Omental fat pad (tissue), 4 donors: ENCODE results near the gene DNAH5. TPM values are rescaled to one million over a fixed set of nuclear protein-coding genes. Genes with fewer than 3 reads are reported as not detected.

Experiments used
- ATAC-seq: fragments of 150-250 bp; one replicate; pipeline ENCODE4 v1.9.1; 2016; ENCODE audit warnings: mild to moderate bottlenecking, moderate library complexity; ENCODE audit not compliant: low FRiP score
- DNase-seq: peaks from one replicate; pipeline ENCODE4 v3.0.0-alpha.2; 2019; ENCODE audit warnings: low spot score
- CTCF ChIP-seq, 3 donors: fragments of 450-650 bp; IDR thresholded peaks; one replicate each; pipeline ENCODE4 v1.5.1; 2016 to 2017; ENCODE audit warnings: antibody characterized with exemption in 3 of 3, mild to moderate bottlenecking in 3 of 3, moderate library complexity in 2 of 3
- total RNA-seq, 4 donors: library from RNA; depleted of rRNA; stranded (reverse); fragments of >200 nt; gene quantifications; one replicate each; pipeline ENCODE4 v1.1.0, GENCODE V29; 2016

DNAH5 gene
- total RNA-seq, 4 donors from 2014 or later, result 0.19 to 0.96 (median 0.46) TPM; not detected in 1

DNA sequence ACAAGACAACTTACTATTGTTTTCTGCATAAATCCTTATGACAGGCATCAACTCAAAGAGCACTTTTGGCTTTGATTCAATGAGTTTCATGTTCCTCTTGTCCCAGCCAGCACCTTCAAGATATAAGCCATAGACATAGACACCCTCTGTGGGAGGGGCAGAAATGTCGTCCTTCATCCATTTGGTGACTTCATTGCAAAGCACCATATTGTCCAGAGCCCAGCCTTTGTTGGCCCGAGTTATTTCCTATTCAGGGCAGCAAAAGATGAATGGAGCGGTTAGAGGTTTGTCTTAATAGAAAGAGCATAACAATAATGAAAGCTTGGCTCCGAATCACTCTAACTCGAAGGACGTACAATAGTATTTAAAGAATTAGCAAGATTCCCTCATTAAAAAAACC, 243.9 kb downstream of the DNAH5 start:
- ATAC-seq (no peak), DNase-seq (no peak)
- TF ChIP-seq CTCF (IDR thresholded peaks at IDR 0.05), result no peak

GRCh38 chr5:13698885-13699284, 245.6 kb downstream of the DNAH5 start:
- TF ChIP-seq CTCF (IDR thresholded peaks at IDR 0.05), result no peak
- ATAC-seq (no peak), DNase-seq (no peak)

- DNase-seq (no peak), ATAC-seq (no peak)
- TF ChIP-seq CTCF (IDR thresholded peaks at IDR 0.05), result no peak
Measured at GRCh38 chr5:13695076-13695712, 249.3 kb downstream of the DNAH5 start.

DNA sequence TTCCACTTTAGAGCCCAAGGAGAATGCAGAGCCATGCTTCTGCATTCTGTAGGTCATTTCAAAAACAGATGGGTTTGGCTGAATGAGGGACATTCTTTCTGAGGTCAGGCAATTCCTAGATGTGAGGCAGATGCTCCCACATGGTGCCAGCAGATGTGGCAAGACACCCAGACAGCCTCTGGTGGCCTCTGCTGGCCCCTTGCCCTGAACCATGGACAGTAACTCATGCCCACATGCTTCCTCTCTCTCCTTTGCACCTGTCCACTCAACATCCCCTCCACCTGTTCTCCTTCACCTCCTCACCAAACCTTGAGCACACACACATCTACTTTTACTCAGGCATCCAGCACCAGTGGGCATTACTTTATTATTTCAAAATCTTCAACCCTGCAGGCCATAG, 252.3 kb downstream of the DNAH5 start:
- TF ChIP-seq CTCF (IDR thresholded peaks at IDR 0.05), result no peak
- no peak for ATAC-seq
- DNase-seq, result no peak

- ATAC-seq (no peak), DNase-seq (no peak)
- TF ChIP-seq CTCF (IDR thresholded peaks at IDR 0.05), result no peak
Measured at GRCh38 chr5:13676531-13676930, 268.0 kb downstream of the DNAH5 start.

DNA sequence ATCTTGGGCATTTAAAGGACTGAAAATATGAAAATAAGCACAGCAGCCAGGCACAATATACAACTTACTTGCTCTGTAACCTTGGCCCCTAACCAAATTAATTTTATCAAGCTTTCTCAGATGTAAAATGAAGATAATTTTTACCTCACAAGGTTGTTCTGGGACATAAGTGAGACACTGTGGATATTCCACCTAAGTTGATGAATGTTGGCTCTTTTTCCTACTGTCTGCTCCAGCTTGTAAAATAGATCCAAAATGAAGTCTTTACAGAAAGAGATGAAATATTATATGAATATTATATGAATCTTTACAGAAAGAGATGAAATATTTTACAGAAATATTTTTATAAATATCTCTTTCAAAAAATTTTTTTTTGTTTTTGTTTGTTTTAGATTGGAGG, 270.1 kb downstream of the DNAH5 start:
- no peak for DNase-seq
- ATAC-seq, result no peak
- no peak for TF ChIP-seq CTCF (IDR thresholded peaks at IDR 0.05)

DNA sequence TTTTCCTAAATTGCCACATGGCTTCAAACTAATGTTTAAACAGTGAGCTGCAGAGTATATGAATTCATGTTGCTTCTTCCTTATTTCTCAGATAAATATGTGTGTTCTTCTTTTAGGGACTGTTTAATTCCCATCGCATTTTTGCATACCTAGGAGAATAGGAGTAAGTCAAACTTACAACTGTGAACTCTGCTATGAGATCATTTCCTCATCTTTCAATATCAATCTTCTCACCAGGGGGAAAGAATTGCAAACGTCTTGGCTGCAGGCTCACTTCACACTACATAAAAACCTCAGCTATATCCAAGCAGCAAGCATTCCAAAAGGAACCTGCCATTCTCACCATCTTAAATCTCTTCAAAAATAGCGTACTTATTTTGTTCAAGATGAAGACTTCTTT, 271.0 kb downstream of the DNAH5 start:
- TF ChIP-seq CTCF (IDR thresholded peaks at IDR 0.05), result no peak
- DNase-seq (no peak), ATAC-seq (no peak)
